Upper lobe of left lung (tissue), 4 donors: ENCODE measurements around the gene FCN3.
A peak's percentile ranks its signal among the peaks of the same experiment; 100 is the strongest.

Experiments used
- EP300 ChIP-seq, 4 donors: sonication (generic); formaldehyde crosslinking; IDR thresholded peaks; one replicate each; pipeline ENCODE4 v1.5.1; 2017; ENCODE audit warnings: antibody characterized with exemption in 4 of 4, control low read depth in 2 of 4
- POLR2A ChIP-seq, 4 donors: fragments of 450-650 bp; IDR thresholded peaks; one replicate each; pipeline ENCODE4 v1.5.1; 2016 to 2017; ENCODE audit warnings: antibody characterized with exemption in 4 of 4, mild to moderate bottlenecking in 2 of 4
- POLR2AphosphoS5 ChIP-seq, 2 donors: sonication (generic); formaldehyde crosslinking; IDR thresholded peaks; one replicate each; pipeline ENCODE4 v1.5.1; 2017; ENCODE audit warnings: antibody characterized with exemption in 2 of 2
- TF ChIP-seq, protein P1 (sequence below), 6 experiments: fragments of 450-650 bp in 4 of 6; fragments of 200-600 bp in 2 of 6; sonication (generic) in 2 of 6; IDR thresholded peaks; one replicate each; pipeline ENCODE4 v1.5.1; 2016 to 2019; ENCODE audit warnings: antibody characterized with exemption in 6 of 6

DNA sequence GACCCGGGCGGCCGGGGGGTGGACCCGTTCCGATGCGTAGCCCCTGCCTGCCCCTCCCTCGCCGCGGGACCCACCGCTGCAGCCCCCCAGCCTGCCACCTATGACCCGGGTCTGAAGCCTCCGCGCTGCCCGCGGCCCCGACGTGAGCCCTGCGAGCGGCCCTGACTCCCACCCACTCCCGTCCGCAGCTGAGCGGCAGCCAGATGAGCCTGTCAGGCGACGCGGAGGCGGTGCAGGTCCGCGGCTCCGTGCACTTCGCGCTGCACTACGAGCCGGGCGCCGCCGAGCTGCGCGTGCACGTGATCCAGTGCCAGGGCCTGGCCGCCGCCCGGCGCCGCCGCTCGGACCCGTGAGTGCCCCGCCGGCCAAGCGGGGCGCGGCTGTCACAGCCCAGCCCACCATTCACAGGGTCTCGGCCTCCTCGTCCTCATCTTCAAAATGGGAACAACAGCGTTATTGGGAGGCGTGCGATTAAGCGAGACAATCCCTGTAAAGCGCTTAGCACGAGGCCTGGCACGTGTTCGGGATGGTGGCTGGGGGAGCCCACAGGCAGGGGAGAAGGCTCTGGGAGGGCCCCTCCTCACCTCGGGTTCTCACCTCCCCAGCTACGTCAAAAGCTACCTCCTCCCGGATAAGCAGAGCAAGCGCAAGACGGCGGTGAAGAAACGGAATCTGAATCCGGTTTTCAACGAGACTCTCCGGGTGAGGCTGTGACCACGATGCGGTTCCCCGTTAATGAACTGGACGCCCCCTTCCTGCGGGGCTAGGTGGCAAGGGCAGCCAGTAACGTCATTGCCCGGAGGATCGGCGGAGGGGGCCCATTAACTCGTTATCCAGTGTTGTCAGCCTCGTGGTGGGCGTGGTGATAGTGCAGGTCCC, 24.6 kb downstream of the FCN3 start:
- TF ChIP-seq, protein P1, sequence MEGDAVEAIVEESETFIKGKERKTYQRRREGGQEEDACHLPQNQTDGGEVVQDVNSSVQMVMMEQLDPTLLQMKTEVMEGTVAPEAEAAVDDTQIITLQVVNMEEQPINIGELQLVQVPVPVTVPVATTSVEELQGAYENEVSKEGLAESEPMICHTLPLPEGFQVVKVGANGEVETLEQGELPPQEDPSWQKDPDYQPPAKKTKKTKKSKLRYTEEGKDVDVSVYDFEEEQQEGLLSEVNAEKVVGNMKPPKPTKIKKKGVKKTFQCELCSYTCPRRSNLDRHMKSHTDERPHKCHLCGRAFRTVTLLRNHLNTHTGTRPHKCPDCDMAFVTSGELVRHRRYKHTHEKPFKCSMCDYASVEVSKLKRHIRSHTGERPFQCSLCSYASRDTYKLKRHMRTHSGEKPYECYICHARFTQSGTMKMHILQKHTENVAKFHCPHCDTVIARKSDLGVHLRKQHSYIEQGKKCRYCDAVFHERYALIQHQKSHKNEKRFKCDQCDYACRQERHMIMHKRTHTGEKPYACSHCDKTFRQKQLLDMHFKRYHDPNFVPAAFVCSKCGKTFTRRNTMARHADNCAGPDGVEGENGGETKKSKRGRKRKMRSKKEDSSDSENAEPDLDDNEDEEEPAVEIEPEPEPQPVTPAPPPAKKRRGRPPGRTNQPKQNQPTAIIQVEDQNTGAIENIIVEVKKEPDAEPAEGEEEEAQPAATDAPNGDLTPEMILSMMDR (IDR thresholded peaks at IDR 0.05) = peak in 3 of 6 experiments; percentile 13 to 27 (median 15)
- TF ChIP-seq POLR2A (IDR thresholded peaks at IDR 0.05) = peak in 1 of 4 donors; percentile 21
- TF ChIP-seq EP300 (IDR thresholded peaks at IDR 0.05) = no peak
- no peak for TF ChIP-seq POLR2AphosphoS5 (IDR thresholded peaks at IDR 0.05)
